Measurements from ENCODE around the gene GPBAR1.

GRCh38 chr2:218252509-218253231 is 8.1 kb upstream of the GPBAR1 start:
- TF ChIP-seq EZH2 (IDR thresholded peaks at IDR 0.05) (no peak), POLR2AphosphoS5 (IDR thresholded peaks at IDR 0.05; ENCODE audit: borderline replicate concordance, low read depth, low read length) (no peak), FOXP2 (optimal IDR thresholded peaks at IDR 0.05; ENCODE audit: control extremely low read depth, extremely low read length, insufficient read depth) (no peak)

Data from SK-N-MC (cell line).